K562 (cell line): ENCODE measurements around the gene OPRL1. TPM values are rescaled to one million over a fixed set of nuclear protein-coding genes. Genes with fewer than 3 reads are reported as not detected.

ENCODE experiments used
- ATAC-seq: fragments of 200-7000 bp; cut with Tn5 transposase; 3 replicates; pipeline ENCODE4 v1.9.1; 2020; ENCODE audit warnings: moderate library complexity
- BruUV-seq: library from RNA; stranded (reverse); fragments of 400-500 nt; replicated peaks from 2 replicates; lab custom pipeline; 2021; lab: Mats Ljungman, UMichigan
- CTCF ChIA-PET: fragments of 300-600 bp; formaldehyde crosslinking; extraction: SDS; loops from one replicate; lab custom pipeline; 2021; ENCODE audit warnings: low intra/inter-chr PET ratio; lab: Yijun Ruan, JAX
- POLR2A ChIA-PET: fragments of 300-600, 350-650 bp; sonication (Branson Sonifier 250); formaldehyde crosslinking; extraction: SDS; loops from one replicate; lab custom pipeline; 2021; ENCODE audit warnings: antibody characterized with exemption, inconsistent platforms; lab: Yijun Ruan, JAX
- DNase-seq, 4 experiments: peaks; one replicate each; pipeline versions ENCODE4 v3.0.0 to v3.0.0-alpha.2; 2011 to 2018; ENCODE audit warnings: low spot score in 3 of 4, mixed read lengths in 3 of 4; ENCODE audit errors: extremely low read depth in 1 of 4
- FAIRE-seq: peaks from 2 replicates; lab custom pipeline; 2011; peaks lifted over from hg19 to GRCh38; lab: Jason Lieb, UNC
- H2AFZ ChIP-seq: 2 replicates; pipeline ENCODE4 v1.6.0; 2011; ENCODE audit warnings: low read depth, low read length, control low read depth, inconsistent platforms
- H3K27ac ChIP-seq: fragments of 200-600 bp; 3 replicates; pipeline ENCODE4 v1.8.0; 2011; ENCODE audit warnings: low read depth, mild to moderate bottlenecking, control low read depth, inconsistent platforms, low read length, moderate library complexity, mixed read lengths; ENCODE audit errors: extremely low read depth
- H3K27me3 ChIP-seq, 2 experiments: fragments of 300-600 bp in 1 of 2; 2 replicates in 1 of 2; 3 replicates in 1 of 2; pipeline versions ENCODE4 v1.6.0 to v1.8.0; 2011; ENCODE audit warnings: inconsistent platforms in 2 of 2, low read length in 2 of 2, mild to moderate bottlenecking in 1 of 2, mixed read lengths in 1 of 2, moderate library complexity in 1 of 2; ENCODE audit not compliant: control insufficient read depth in 2 of 2, insufficient read depth in 2 of 2
- H3K36me3 ChIP-seq: fragments of 300-600 bp; 3 replicates; pipeline ENCODE4 v1.8.0; 2011; ENCODE audit warnings: mild to moderate bottlenecking, low read length, inconsistent platforms; ENCODE audit not compliant: control insufficient read depth, insufficient read depth
- H3K4me1 ChIP-seq, 2 experiments: fragments of 200-600 bp in 1 of 2; replicated peaks in 1 of 2; 2 replicates in 1 of 2; 3 replicates in 1 of 2; pipeline versions ENCODE4 v1.5.1 to v1.8.0; 2011; ENCODE audit warnings: inconsistent platforms in 2 of 2, low read length in 2 of 2, mild to moderate bottlenecking in 1 of 2, mixed read lengths in 1 of 2, moderate library complexity in 1 of 2; ENCODE audit not compliant: control insufficient read depth in 2 of 2, insufficient read depth in 2 of 2
- H3K4me2 ChIP-seq: 2 replicates; pipeline ENCODE4 v1.6.1; 2011; ENCODE audit warnings: low read length, control low read depth, inconsistent platforms, mixed read lengths; ENCODE audit not compliant: insufficient read depth
- H3K4me3 ChIP-seq: fragments of 200-600 bp; sonication (generic), shearing (Covaris generic); 2 replicates; pipeline ENCODE4 v1.5.1; 2016; ENCODE audit warnings: control low read depth, inconsistent platforms
- H3K79me2 ChIP-seq: fragments of 200-600 bp; 3 replicates; pipeline ENCODE4 v1.8.0; 2011; ENCODE audit warnings: low read length, inconsistent platforms; ENCODE audit not compliant: control insufficient read depth, insufficient read depth
- H3K9ac ChIP-seq, 2 experiments: 2 replicates each; pipeline versions ENCODE4 v1.6.0 to v1.6.1; 2011; ENCODE audit warnings: low read depth in 2 of 2, low read length in 2 of 2, control low read depth in 1 of 2, inconsistent platforms in 1 of 2, mild to moderate bottlenecking in 1 of 2, mixed read lengths in 1 of 2; ENCODE audit not compliant: insufficient read depth in 1 of 2
- H3K9me1 ChIP-seq: one replicate; pipeline ENCODE4 v1.6.0; 2011; ENCODE audit warnings: inconsistent platforms, mild to moderate bottlenecking, low read length, moderate library complexity; ENCODE audit not compliant: control insufficient read depth, insufficient read depth
- H3K9me3 ChIP-seq: replicated peaks from 2 replicates; pipeline ENCODE4 v1.5.1; 2011; ENCODE audit warnings: low read depth, low read length, inconsistent platforms; ENCODE audit not compliant: control insufficient read depth, insufficient read depth
- H4K20me1 ChIP-seq: replicated peaks from 2 replicates; pipeline ENCODE4 v1.6.1; 2011; ENCODE audit warnings: low read length, inconsistent platforms, mixed read lengths; ENCODE audit not compliant: control insufficient read depth, insufficient read depth
- NFRKB ChIP-seq: fragments of 450-650 bp; IDR thresholded peaks from 2 replicates; pipeline ENCODE4 v1.6.1; 2016; ENCODE audit warnings: low read depth
- POLR2G ChIP-seq: fragments of 200-400 bp; formaldehyde crosslinking; IDR thresholded peaks from 2 replicates; pipeline ENCODE4 v1.6.1; 2017; ENCODE audit warnings: low read depth, mild to moderate bottlenecking, antibody characterized with exemption, low read length, moderate library complexity
- PRMT5 ChIP-seq: sonication (generic); formaldehyde crosslinking; IDR thresholded peaks from 2 replicates; pipeline ENCODE4 v1.5.0; 2020; ENCODE audit warnings: missing genetic modification reagents
- SP2 ChIP-seq: IDR thresholded peaks from 2 replicates; pipeline ENCODE4 v1.6.1; 2011; ENCODE audit warnings: mild to moderate bottlenecking, low read depth, low read length, moderate library complexity; ENCODE audit not compliant: poor library complexity, severe bottlenecking; ENCODE audit errors: extremely low read depth
- ZBTB2 ChIP-seq: fragments of 450-650 bp; IDR thresholded peaks from 2 replicates; pipeline ENCODE4 v1.6.1; 2016; ENCODE audit warnings: antibody characterized with exemption
- ZNF263 ChIP-seq: sonication (generic); formaldehyde crosslinking; IDR thresholded peaks from 2 replicates; pipeline ENCODE4 v1.8.0; 2022; ENCODE audit warnings: mild to moderate bottlenecking, missing genetic modification reagents, borderline replicate concordance
- ZNF407 ChIP-seq: fragments of 450-650 bp; IDR thresholded peaks from 2 replicates; pipeline ENCODE4 v1.6.1; 2016; ENCODE audit warnings: low read depth
- ZNF668 ChIP-seq: fragments of 250-450 bp; sonication (Bioruptor Pico); IDR thresholded peaks from 2 replicates; pipeline ENCODE4 v1.8.0; 2022; ENCODE audit warnings: mild to moderate bottlenecking, inconsistent platforms
- WGBS: fragments of 100-300 bp; shearing (Covaris generic); methylation state at CpG from one replicate; pipeline ENCODE4 v1.1.6; 2016; ENCODE audit warnings: low coverage, mixed read lengths; ENCODE audit not compliant: insufficient coverage; ENCODE audit errors: missing lambda C conversion rate; 5-methylcytosine and 5-hydroxymethylcytosine counted together
- in situ Hi-C: fragments of 300-500 bp; cut with MboI; formaldehyde crosslinking; loops from 4 replicates; pipeline ENCODE4 v1.15.0; 2018; ENCODE audit warnings: inconsistent platforms, mixed read lengths
- intact Hi-C: fragments of 100-400 bp; cut with micrococcal nuclease; formaldehyde crosslinking; loops from 2 replicates; pipeline ENCODE4 v1.14.2; 2022
- polyA plus RNA-seq, 8 experiments: library from polyadenylated mRNA; depleted of rRNA in 4 of 8; stranded (reverse) in 5 of 8; unstranded in 3 of 8; fragments of >200 nt; fragmentation: Nextera tagmentation in 2 of 8; fragmentation: Illumina TruSeq in 1 of 8; extraction: Ambion mirVana in 2 of 8; extraction: Trizol in 1 of 8; gene quantifications; 2 replicates each; pipeline versions ENCODE4 v1.2.1 to v1.2.3, GENCODE V29; 2011 to 2014; ENCODE audit warnings: inconsistent platforms in 1 of 8, missing spikeins in 1 of 8
- total RNA-seq, 7 experiments: library from RNA; depleted of rRNA in 6 of 7; stranded (reverse); fragments of >200 nt in 6 of 7; fragmentation: Illumina TruSeq in 2 of 7; extraction: Trizol in 2 of 7; gene quantifications; 2 replicates each; pipeline versions ENCODE4 v1.2.1 to v1.2.3, GENCODE V29; 2011 to 2021; ENCODE audit warnings: low replicate concordance in 1 of 7

The OPRL1 gene
- total and polyA plus RNA-seq, 9 of the 15 experiments (the other 6 are each of a cell fraction or from before 2014, with no cell fraction given) = 0.06 to 0.33 (median 0.11) TPM; not detected in 2

GRCh38 chr20:64067005-64067632 is 12.8 kb upstream of the OPRL1 start:
- intact Hi-C loops = no loop called here
- Histone ChIP-seq H4K20me1 (no peaks in the 10 kb centered on the region), H3K27ac (no peak overlapping the region), H3K9me1 (peaks cover 3% of the 10 kb centered on the region), H3K9me3 (no peaks in the 10 kb centered on the region), H3K4me3 (no peak overlapping the region), H3K4me2 (no peak overlapping the region), H3K9ac (peak overlapping the region in 1 of 2 experiments; percentile 77; a peak in 2 of 4 replicates), H3K27me3 (no peaks in the 10 kb centered on the region), H3K79me2 (peaks cover 4% of the 10 kb centered on the region; the same call in 2 of the 3 replicates), H2AFZ (no peak overlapping the region), H3K4me1 (peaks cover 33 to 95% of the 10 kb centered on the region in 2 experiments), H3K36me3 (no peaks in the 10 kb centered on the region)
- CTCF ChIA-PET = no interaction called here
- no peak for FAIRE-seq
- 78% methylated on average over 6 of the region's 6 CpGs for WGBS
- ATAC-seq = no peak
- in situ Hi-C loops = no loop called here
- POLR2A ChIA-PET = interaction anchor here (0.5 kb wide), 1 partner anchor 20 kb away, joined by 3 read pairs; no protein-coding TSS in a partner anchor
- TF ChIP-seq POLR2G (peak; percentile 35; the same call in 1 of the 2 replicates), ZNF263 (no peak), PRMT5 (no peak), ZBTB2 (no peak), ZNF407 (no peak), NFRKB (no peak), SP2 (no peak), ZNF668 (CRISPR knock-in tag) (no peak)
- no peak for DNase-seq
- BruUV-seq = no TSS peak
